Measurements from ENCODE around the gene RMDN3. TPM values are rescaled to one million over a fixed set of nuclear protein-coding genes. Genes with fewer than 3 reads are reported as not detected.

RMDN3 gene
- total RNA-seq, 1 experiment from 2014 or later, result 28.3 TPM

DNA sequence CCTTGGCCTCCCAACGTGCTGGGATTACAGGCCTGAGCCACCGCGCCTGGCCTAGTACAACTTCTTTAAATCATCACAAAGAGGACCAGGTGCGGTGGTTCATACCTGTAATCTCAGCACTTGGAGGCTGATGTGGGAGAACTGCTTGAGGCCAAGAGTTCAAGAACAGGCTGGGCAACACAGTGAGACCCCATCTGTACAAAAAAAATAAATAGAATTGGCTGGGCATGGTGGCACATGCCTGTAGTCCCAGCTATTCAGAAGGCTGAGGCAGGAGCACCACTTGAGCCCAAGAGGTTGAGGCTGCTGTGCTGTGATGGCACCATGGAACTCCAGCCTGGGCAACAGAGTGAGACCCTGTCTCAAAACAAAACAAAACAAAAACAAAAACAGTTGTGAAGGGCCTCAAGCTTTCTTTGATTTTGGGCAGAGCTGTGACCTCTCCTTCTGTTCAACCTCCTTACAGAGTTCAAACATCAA is 5.9 kb downstream of the RMDN3 start:
- H2AFZ ChIP-seq (ENCODE audit: low read length), result no peak overlapping the region
- H3K14ac ChIP-seq (ENCODE audit: insufficient read depth, low read length), result no peak overlapping the region
- WGBS (ENCODE audit: extremely low coverage, insufficient read length, low lambda C conversion rate), result no CpG with 5 or more reads among the region's 4 CpGs
- H3T11ph ChIP-seq (ENCODE audit: low read length), result no peak overlapping the region
- no peak overlapping the region for H3K27ac ChIP-seq (ENCODE audit: insufficient read length, low read depth, low read length)
- no peak overlapping the region for H3K56ac ChIP-seq (ENCODE audit: insufficient read length, low read depth, low read length)
- Mint-ChIP-seq H3K4me3 (no peak overlapping the region), H3K9me3 (no peaks in the 10 kb centered on the region), H3K4me1 (peaks cover 2 to 9% of the 10 kb centered on the region in 2 experiments; a peak in 2 of 4 replicates), H3K36me3 (ENCODE audit: insufficient read depth in 1 of 3, low read depth in 3 of 3) (peaks cover 4 to 24% (median 23%) of the 10 kb centered on the region in 3 experiments; a peak in 5 of 7 replicates), H3K27me3 (ENCODE audit: low read depth) (no peaks in the 10 kb centered on the region), H3K27ac (no peak overlapping the region; a peak in 1 of 7 replicates)
- H3K4me1 ChIP-seq (ENCODE audit: insufficient read depth, low read length), result no peaks in the 10 kb centered on the region
- no peak overlapping the region for H3K4me2 ChIP-seq (ENCODE audit: insufficient read depth, insufficient read length, low read length)
- no peak for DNase-seq
- H4K91ac ChIP-seq (ENCODE audit: insufficient read length, low read depth, low read length), result no peak overlapping the region
- no peak overlapping the region for H3K9ac ChIP-seq (ENCODE audit: extremely low read depth, insufficient read length, low read length)
- no peaks in the 10 kb centered on the region for H3K79me2 ChIP-seq (ENCODE audit: insufficient read depth, low read length)
- H2BK20ac ChIP-seq (ENCODE audit: low read depth, low read length, poor library complexity, severe bottlenecking), result no peak overlapping the region
- H2BK12ac ChIP-seq (ENCODE audit: insufficient read length, low read depth, low read length), result no peak overlapping the region
- H3K27me3 ChIP-seq (ENCODE audit: insufficient read depth, low read length), result no peaks in the 10 kb centered on the region
- H3K9me3 ChIP-seq (ENCODE audit: control insufficient read depth, low read depth, low read length), result no peaks in the 10 kb centered on the region
- H4K8ac ChIP-seq (replicated peaks; ENCODE audit: insufficient read length, low read depth, low read length), result no peak overlapping the region
- H2BK5ac ChIP-seq (ENCODE audit: insufficient read length, low read length), result no peak overlapping the region
- no peaks in the 10 kb centered on the region for H4K20me1 ChIP-seq (ENCODE audit: control insufficient read depth, insufficient read depth, insufficient read length)
- H3K23ac ChIP-seq (ENCODE audit: insufficient read length, low read depth, low read length), result no peak overlapping the region
- no peak overlapping the region for H4K5ac ChIP-seq (ENCODE audit: insufficient read length, low read depth, low read length)
- no peak overlapping the region for H2BK120ac ChIP-seq (ENCODE audit: low read depth, low read length, poor library complexity, severe bottlenecking)
- H2AK5ac ChIP-seq (ENCODE audit: insufficient read length, low read length), result no peak overlapping the region
- H3K18ac ChIP-seq (ENCODE audit: insufficient read length, low read depth, low read length), result no peak overlapping the region
- no peak overlapping the region for H3K4ac ChIP-seq (ENCODE audit: low read depth, low read length)
- no peaks in the 10 kb centered on the region for H3K79me1 ChIP-seq (ENCODE audit: insufficient read depth, low read depth, low read length, poor library complexity, severe bottlenecking)
- no peaks in the 10 kb centered on the region for H3K23me2 ChIP-seq (ENCODE audit: insufficient read length, low read depth, low read length, poor library complexity, severe bottlenecking)
- TF ChIP-seq, protein P1, sequence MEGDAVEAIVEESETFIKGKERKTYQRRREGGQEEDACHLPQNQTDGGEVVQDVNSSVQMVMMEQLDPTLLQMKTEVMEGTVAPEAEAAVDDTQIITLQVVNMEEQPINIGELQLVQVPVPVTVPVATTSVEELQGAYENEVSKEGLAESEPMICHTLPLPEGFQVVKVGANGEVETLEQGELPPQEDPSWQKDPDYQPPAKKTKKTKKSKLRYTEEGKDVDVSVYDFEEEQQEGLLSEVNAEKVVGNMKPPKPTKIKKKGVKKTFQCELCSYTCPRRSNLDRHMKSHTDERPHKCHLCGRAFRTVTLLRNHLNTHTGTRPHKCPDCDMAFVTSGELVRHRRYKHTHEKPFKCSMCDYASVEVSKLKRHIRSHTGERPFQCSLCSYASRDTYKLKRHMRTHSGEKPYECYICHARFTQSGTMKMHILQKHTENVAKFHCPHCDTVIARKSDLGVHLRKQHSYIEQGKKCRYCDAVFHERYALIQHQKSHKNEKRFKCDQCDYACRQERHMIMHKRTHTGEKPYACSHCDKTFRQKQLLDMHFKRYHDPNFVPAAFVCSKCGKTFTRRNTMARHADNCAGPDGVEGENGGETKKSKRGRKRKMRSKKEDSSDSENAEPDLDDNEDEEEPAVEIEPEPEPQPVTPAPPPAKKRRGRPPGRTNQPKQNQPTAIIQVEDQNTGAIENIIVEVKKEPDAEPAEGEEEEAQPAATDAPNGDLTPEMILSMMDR (conservative IDR thresholded peaks at IDR 0.05), result no peak
- H2BK15ac ChIP-seq (ENCODE audit: low read depth, low read length), result no peak overlapping the region

Measured in H9 (cell line).